ENCODE results near the gene THOC7.

The THOC7 gene

GRCh38 chr3:63877737-63878393 is 14.3 kb upstream of the THOC7 start:
- no peak for TF ChIP-seq POLR2AphosphoS5 (IDR thresholded peaks at IDR 0.05; ENCODE audit: low read depth, low read length)
- no peak for TF ChIP-seq POLR2A (IDR thresholded peaks at IDR 0.05; ENCODE audit: low read depth, low read length)
- no peak for TF ChIP-seq TAF1 (IDR thresholded peaks at IDR 0.05; ENCODE audit: borderline replicate concordance, low read depth, low read length)
- DNase-seq (ENCODE audit: insufficient read length) (no peak), FAIRE-seq (no peak)

- TF ChIP-seq TAF1 (IDR thresholded peaks at IDR 0.05; ENCODE audit: borderline replicate concordance, low read depth, low read length) (no peak), POLR2A (IDR thresholded peaks at IDR 0.05; ENCODE audit: low read depth, low read length) (no peak), POLR2AphosphoS5 (IDR thresholded peaks at IDR 0.05; ENCODE audit: low read depth, low read length) (no peak)
- no peak for FAIRE-seq
- DNase-seq (ENCODE audit: insufficient read length): no peak
Observed at GRCh38 chr3:63876260-63876659, 12.7 kb upstream of the THOC7 start.

GRCh38 chr3:63875510-63875909 is 11.9 kb upstream of the THOC7 start:
- FAIRE-seq: no peak
- TF ChIP-seq POLR2AphosphoS5 (IDR thresholded peaks at IDR 0.05; ENCODE audit: low read depth, low read length): no peak
- no peak for TF ChIP-seq POLR2A (IDR thresholded peaks at IDR 0.05; ENCODE audit: low read depth, low read length)
- no peak for TF ChIP-seq TAF1 (IDR thresholded peaks at IDR 0.05; ENCODE audit: borderline replicate concordance, low read depth, low read length)
- DNase-seq (ENCODE audit: insufficient read length): no peak

- TF ChIP-seq POLR2AphosphoS5 (IDR thresholded peaks at IDR 0.05; ENCODE audit: low read depth, low read length) (no peak), POLR2A (IDR thresholded peaks at IDR 0.05; ENCODE audit: low read depth, low read length) (no peak), TAF1 (IDR thresholded peaks at IDR 0.05; ENCODE audit: borderline replicate concordance, low read depth, low read length) (no peak)
- DNase-seq (ENCODE audit: insufficient read length) (no peak), FAIRE-seq (no peak)
Observed at GRCh38 chr3:63874769-63875168, 11.2 kb upstream of the THOC7 start.

GRCh38 chr3:63872135-63872924 is 8.7 kb upstream of the THOC7 start:
- DNase-seq (ENCODE audit: insufficient read length) (no peak), FAIRE-seq (no peak)
- TF ChIP-seq TAF1 (IDR thresholded peaks at IDR 0.05; ENCODE audit: borderline replicate concordance, low read depth, low read length) (no peak), POLR2AphosphoS5 (IDR thresholded peaks at IDR 0.05; ENCODE audit: low read depth, low read length) (no peak), POLR2A (IDR thresholded peaks at IDR 0.05; ENCODE audit: low read depth, low read length) (no peak)

- DNase-seq (ENCODE audit: insufficient read length): no peak
- TF ChIP-seq TAF1 (IDR thresholded peaks at IDR 0.05; ENCODE audit: borderline replicate concordance, low read depth, low read length) (no peak), POLR2A (IDR thresholded peaks at IDR 0.05; ENCODE audit: low read depth, low read length) (no peak), POLR2AphosphoS5 (IDR thresholded peaks at IDR 0.05; ENCODE audit: low read depth, low read length) (no peak)
- FAIRE-seq: no peak
Observed at GRCh38 chr3:63870615-63871005, 7.0 kb upstream of the THOC7 start.

GRCh38 chr3:63869940-63870614 is 6.5 kb upstream of the THOC7 start:
- FAIRE-seq (no peak), DNase-seq (ENCODE audit: insufficient read length) (no peak)
- no peak for TF ChIP-seq TAF1 (IDR thresholded peaks at IDR 0.05; ENCODE audit: borderline replicate concordance, low read depth, low read length)

GRCh38 chr3:63867225-63867624 is 3.6 kb upstream of the THOC7 start:
- FAIRE-seq (no peak), DNase-seq (ENCODE audit: insufficient read length) (no peak)
- TF ChIP-seq TAF1 (IDR thresholded peaks at IDR 0.05; ENCODE audit: borderline replicate concordance, low read depth, low read length) (no peak), POLR2A (IDR thresholded peaks at IDR 0.05; ENCODE audit: low read depth, low read length) (no peak), POLR2AphosphoS5 (IDR thresholded peaks at IDR 0.05; ENCODE audit: low read depth, low read length) (no peak)

GRCh38 chr3:63864965-63865327 is 1.3 kb upstream of the THOC7 start:
- FAIRE-seq (no peak), DNase-seq (ENCODE audit: insufficient read length) (no peak)

GRCh38 chr3:63864008-63864964 is 681 bp upstream of the THOC7 start:
- DNase-seq (ENCODE audit: insufficient read length): peak; percentile 55
- peak; percentile 89 for FAIRE-seq
- TF ChIP-seq TAF1 (IDR thresholded peaks at IDR 0.05; ENCODE audit: borderline replicate concordance, low read depth, low read length): no peak
- TF ChIP-seq POLR2A (IDR thresholded peaks at IDR 0.05; ENCODE audit: low read depth, low read length): peak; percentile 8; the same call in 1 of the 2 replicates
- no peak for TF ChIP-seq POLR2AphosphoS5 (IDR thresholded peaks at IDR 0.05; ENCODE audit: low read depth, low read length)

More at GRCh38 chr3:63864965-63865327, 1.3 kb upstream of the THOC7 start:
- TF ChIP-seq TAF1 (IDR thresholded peaks at IDR 0.05; ENCODE audit: borderline replicate concordance, low read depth, low read length) (no peak), POLR2A (IDR thresholded peaks at IDR 0.05; ENCODE audit: low read depth, low read length) (no peak), POLR2AphosphoS5 (IDR thresholded peaks at IDR 0.05; ENCODE audit: low read depth, low read length) (no peak)

GRCh38 chr3:63862804-63863149 is 828 bp downstream of the THOC7 start:
- DNase-seq (ENCODE audit: insufficient read length) (no peak), FAIRE-seq (peak; percentile 84)
- TF ChIP-seq POLR2A (IDR thresholded peaks at IDR 0.05; ENCODE audit: low read depth, low read length): no peak
- no peak for TF ChIP-seq POLR2AphosphoS5 (IDR thresholded peaks at IDR 0.05; ENCODE audit: low read depth, low read length)
- TF ChIP-seq TAF1 (IDR thresholded peaks at IDR 0.05; ENCODE audit: borderline replicate concordance, low read depth, low read length): no peak

All from GM12892 (cell line).